Stimulated activated naive CD8-positive, alpha-beta T cell treated with anti-CD3 and anti-CD28 coated beads, Interleukin-15, Interleukin-2, amounts not matched to agents 100 U/mL and 50 U/mL, for 24 hours (primary cell): ENCODE measurements around the gene DIS3L2.

Experiments used
- ATAC-seq: fragments of 150-1000 bp; cut with Tn5 transposase; one replicate; pipeline ENCODE4 v1.10.0; 2021
- DNase-seq: peaks from one replicate; pipeline ENCODE4 v3.0.0; 2021

Gene DIS3L2, protein sequence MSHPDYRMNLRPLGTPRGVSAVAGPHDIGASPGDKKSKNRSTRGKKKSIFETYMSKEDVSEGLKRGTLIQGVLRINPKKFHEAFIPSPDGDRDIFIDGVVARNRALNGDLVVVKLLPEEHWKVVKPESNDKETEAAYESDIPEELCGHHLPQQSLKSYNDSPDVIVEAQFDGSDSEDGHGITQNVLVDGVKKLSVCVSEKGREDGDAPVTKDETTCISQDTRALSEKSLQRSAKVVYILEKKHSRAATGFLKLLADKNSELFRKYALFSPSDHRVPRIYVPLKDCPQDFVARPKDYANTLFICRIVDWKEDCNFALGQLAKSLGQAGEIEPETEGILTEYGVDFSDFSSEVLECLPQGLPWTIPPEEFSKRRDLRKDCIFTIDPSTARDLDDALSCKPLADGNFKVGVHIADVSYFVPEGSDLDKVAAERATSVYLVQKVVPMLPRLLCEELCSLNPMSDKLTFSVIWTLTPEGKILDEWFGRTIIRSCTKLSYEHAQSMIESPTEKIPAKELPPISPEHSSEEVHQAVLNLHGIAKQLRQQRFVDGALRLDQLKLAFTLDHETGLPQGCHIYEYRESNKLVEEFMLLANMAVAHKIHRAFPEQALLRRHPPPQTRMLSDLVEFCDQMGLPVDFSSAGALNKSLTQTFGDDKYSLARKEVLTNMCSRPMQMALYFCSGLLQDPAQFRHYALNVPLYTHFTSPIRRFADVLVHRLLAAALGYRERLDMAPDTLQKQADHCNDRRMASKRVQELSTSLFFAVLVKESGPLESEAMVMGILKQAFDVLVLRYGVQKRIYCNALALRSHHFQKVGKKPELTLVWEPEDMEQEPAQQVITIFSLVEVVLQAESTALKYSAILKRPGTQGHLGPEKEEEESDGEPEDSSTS

DNA sequence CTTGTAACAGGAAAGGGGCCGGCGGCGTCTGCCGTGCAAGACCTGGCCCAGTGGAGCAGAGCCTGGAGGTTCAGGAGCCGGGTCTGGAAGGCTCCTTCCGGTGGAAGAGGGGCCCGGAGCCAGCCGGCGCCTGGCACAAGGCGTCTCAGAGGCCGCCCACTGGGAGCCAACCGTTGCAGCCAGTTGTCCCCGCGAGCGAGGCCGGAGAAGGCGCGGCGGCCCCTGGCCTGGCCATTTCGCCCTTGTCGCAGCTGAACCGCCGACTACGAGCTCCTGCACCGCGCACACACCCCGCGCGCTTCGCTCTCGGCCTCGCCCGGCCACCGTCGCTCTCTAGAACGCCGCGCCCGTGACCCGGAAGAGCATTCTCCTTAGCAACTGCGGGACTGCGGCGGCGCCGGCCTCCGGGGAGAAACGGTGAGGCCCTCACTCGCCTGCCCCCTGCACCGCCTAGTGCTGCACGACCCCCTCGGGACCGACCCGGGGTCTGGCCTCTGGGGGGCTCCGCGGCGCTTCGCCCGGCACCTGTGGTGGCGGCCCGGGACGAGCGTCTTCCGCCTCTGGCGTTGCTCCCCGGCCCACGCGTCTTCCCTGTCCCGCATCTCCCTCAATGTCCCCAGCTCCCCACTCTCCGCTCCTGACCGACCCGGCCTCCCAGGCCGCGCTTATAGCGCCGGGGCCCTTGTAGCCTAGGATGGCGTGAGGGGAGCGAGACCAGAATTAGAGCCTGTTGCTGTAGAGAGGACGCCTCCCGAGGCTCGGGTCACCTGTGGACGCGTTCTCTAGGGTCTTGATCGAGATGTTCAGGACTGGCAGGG, at the start of gene DIS3L2:
TSS of gene DIS3L2 (plus strand) at position 365 of the 818 bp plus-strand sequence. CDS start 53,215 bp downstream, outside the sequence.
- DNase-seq (peak; percentile 83), ATAC-seq (peak; percentile 95)

DNA sequence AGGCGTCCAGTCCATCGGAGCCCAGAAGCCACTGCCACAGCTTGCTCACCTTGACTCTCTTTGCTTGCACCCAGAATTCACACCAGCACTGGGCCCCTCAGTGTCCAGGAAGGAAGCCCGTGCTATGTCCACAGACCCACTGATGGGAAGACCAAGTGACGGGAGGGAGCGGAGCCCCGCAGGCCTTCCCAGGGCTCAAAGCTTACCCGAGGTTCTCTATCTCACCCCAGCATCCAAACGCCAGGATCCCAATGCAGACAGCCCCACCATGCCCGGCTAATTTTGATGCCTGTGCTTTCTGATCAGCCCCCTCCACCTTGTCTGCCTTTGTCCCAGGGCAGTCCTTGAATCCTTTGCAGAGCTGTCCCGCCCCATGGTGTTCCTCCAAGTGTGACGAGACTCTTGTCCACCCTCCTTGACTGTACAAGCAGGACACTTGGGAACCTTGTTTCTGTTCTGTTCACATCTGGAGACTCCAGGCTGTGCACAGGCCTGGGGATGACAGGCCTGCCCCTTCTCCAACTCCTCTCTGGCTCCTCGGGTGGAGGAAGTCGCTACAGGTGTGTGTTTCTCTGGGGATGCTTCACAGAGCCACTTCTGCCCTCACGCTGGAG, 47.3 kb upstream of the DIS3L2 start:
- DNase-seq (no peak), ATAC-seq (no peak)

DNA sequence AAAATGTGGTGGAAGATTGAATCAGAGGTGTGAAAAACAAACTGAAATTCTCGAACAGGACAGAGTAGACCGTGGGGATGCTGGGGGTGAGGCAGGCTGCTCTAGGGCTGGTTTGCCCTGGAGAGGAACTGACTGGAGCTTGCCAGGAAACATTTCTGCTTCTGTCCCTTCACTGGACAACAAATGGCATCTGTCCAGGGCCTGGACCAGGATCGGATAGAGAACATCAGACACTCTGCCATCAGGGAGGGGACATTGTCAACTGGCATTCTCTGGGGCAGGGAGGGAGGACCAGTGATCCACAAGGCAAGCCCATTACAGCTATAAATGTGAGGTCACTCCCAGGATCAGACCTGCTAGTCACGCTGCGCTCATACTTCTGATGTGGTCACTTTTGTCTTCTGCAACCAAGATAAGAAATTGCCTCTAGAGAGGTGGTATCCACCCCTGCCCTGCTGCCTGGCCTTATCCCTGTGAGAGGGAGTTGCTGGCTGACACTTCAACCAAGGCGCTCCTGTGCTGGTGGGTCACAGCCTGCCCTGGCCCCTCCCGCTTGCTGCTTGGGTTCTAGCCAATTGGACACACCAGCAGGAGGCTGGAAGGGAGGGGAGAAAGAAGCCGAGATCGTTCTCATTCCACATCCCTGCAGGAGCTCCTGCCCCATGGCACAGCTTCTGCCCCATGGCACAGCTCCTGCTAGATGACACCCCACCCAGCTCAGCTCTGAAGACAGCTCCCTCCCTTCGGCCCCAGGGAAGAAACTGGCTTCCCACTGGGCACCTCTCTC, 44.0 kb upstream of the DIS3L2 start:
- no peak for ATAC-seq

DNA sequence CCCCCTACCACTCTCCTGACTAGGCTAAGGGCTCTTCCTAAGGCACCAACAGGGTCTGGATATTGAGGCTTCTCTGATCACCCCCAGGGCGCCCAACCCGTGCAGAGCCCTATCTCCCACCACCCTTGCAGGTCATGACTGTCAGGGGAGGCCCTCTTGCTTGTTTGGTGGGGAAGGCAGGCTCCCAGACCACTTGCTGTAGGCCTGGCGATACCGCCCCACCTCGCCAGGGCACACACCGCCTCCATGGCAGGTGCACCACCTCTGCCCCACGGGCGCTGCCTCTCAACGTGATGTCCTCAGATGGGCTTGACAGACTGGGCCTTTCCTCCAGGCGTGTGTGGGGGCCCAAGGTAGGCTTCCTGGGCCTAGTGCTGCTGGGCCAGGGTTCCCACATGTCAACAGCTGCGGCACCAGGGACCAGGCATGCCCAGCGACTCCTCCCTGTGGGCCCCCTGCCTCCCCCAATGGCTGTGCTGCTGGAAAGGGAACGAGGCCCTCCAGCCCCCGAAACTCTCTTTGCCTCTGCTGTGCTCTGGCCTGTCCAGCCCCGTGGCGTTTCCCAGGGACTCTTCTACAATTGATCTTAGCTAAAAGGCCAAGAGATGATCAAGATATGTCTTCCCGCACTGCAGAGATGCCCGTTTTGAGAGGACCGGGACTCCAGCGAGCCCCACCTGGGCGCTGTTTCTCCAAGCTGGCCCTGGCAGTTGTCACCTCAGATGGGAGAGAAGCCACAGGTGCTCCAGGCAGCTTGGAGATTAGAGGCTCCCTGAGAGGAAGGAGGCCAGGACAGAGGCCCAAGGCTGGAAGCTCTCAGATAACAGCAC, 42.8 kb upstream of the DIS3L2 start:
- no peak for ATAC-seq

More for the DNA sequence above, 44.0 kb upstream of the DIS3L2 start:
- no peak for DNase-seq

DNA sequence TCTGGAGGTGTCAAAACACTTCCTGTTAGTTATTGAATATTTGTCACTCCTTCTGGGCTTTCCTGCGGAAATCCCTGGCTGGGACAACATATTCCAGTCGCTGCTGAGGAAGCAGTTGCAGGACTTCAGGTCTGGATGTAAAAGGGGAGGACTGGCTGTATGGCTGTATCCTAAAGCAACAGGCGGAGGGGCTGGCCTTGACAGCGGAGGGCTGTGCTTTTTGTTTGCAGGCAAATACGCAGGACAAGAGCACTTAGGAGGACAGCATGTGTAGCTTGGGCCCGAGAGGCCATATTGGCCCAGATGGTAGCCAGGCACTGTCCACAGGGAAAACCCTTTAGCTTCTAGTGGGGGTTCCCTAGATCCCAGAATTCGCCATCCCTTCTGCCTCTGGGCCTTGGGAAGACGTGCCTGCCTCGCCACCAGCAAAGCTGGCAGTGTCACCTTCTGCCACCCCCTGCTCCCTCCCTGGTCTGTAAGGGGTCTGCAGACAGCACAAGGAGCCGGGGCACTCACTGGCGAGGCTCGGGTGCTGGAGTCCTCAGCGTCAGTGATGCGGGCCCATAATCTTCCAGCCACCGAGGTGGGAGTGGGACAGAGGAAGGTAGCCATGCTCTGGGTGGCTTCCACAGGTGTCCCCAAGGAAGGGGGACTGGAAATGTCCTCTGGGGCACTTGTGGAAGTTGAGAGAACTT, 42.0 kb upstream of the DIS3L2 start:
- no peak for DNase-seq
- no peak for ATAC-seq

More for the DNA sequence above, 42.8 kb upstream of the DIS3L2 start:
- no peak for DNase-seq

DNA sequence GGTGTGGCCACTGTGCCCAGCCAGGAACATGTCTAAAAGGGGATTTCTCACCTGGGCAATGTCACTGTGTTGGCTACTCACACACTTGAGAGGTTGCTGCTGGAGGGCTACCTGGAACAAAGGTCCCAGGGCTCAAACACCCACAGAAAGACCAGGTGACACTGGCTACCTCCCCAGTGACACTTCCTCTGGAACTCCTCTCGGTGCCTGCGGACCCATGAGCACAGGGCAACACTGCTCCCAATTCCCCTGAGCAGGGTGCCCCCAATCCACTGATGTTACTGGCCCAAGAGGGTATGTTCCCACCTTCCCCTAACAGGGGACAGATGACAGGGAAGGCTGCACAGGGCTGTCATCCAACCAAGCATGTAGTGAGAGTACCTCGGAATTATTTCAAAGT, 41.1 kb upstream of the DIS3L2 start:
- DNase-seq (no peak), ATAC-seq (no peak)

DNA sequence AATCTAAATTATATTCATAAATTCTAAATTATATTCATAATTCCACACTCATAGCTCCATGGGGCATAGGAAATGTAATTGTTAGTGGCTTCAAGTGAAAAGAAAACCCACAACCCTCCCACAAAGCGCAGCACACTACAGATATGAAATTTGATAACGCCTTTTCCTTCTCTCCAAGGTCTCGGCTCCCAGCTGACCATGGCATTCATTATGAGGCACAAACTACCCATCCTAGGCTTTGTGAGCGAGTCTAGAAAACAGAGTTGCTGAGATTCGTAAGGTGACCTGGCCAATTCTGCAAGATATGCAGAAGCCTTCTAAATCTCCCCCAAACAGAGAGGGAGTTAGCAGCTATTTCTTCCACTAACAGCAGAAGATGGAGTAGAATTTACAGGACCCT, 40.7 kb upstream of the DIS3L2 start:
- ATAC-seq (no peak), DNase-seq (no peak)

DNA sequence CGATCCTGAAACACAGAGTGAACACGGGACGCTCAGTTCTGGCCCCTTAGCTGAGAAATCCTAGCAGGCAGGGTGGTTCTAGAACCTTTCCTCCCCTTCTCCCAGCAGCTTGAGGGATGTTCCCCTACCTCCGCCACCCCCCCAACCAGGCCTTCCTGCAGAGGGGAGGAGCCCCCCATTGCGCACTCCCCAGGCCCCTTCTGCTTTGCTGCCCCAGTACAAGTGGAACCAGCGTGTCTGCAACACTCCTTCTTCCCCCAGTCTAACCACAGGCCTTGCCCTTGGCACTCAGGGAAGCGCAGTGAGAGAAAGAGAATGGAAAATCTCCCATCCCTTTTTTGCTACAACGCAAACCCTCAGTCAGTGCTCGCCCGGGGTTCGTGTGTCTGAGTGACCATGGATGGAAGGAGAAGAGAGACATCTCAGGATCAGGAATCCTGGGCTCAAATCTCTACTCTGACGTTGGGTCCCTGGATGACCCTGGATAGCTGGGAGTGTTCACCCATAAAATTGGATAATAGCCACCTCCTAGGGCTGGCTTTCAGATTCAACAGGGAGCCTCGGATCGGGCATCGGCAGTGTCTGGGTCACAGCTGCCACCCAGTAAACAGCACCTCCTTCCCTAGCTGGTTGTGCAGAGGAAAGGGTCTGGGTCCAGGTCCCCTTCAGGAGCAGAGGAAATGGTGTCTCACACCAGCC, 39.1 kb upstream of the DIS3L2 start:
- ATAC-seq (no peak), DNase-seq (no peak)

DNA sequence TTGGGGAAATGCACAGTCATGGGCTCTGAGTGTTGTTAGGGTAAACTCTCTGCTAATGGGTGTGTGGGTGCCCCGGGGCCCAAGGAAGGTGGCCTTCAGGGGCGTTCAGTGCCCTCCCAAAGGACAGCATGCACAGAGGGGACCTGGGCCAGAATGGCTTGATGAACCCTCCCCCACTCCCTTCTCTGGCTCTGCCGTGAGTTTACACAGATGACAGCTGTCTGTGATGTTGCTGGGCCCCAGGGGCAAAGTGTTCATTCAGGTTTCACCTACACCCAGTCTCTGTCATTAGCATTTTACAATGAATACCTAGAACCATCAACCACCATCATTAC, 38.5 kb upstream of the DIS3L2 start:
- no peak for ATAC-seq
- DNase-seq: no peak

DNA sequence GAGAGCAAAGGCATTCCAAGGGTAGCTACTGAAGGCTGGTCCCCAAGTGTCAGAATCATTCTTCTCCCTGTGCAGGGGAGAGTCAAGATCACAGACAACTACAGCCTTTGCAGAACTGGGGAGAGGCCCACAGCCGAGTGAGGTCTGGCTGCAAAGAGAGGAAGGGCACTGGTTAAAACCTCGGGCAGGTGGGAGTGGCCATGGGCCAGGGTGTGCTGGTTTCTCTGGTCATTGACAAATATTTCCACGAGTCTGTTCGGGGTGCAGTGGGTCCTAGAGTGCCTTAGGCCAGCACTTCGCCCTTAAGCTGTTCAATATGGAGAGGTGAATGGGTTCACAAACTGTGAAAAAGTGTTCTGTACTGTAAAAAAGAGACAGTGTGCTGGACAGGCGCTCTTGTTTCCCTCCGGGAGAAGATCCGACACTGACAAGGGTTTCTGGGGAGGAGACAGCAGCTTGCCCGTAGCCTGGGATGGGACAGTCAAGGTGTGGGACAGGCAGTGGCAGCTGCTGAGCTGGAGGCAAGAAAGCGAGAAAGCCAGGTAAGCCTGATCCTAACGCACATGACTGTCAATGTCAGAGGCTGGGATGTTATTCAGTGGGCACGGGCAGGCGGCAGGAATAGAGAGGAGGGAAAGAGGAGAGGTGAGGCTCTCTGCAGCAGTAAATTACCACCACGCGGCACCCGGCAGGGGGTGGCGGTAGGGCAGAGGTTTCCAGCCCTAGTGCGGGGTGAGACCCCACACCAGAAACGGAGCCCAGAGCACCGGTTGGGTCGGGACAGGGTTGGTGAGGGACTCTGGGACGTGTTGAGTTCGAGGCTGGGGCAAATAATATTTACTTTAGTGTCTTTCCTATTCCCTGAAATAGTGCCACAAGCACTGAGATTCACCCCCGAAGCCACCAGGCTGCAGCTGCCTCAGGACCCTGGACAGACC, 37.3 kb upstream of the DIS3L2 start:
- DNase-seq: no peak

DNA sequence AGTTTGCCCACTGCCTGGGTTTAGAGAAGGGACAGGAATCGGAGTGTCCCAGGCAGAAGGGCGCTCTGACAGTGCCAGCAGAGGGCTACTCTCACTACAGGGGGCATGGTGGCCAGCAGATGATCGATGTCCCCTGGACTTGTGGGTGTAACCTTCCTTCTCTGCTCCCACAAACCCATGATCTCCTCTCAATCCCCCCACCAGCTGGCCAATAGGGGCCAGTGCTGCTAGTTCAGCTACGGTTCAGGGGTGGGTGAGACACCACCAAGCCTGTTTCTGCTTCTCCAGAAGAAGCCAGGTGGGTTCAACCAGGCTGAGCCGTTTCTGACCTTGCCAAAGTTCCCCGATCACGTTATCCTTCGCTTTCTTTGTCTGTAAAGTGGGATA, 36.6 kb upstream of the DIS3L2 start:
- DNase-seq: no peak
- no peak for ATAC-seq

More for the DNA sequence above, 37.3 kb upstream of the DIS3L2 start:
- ATAC-seq: no peak

DNA sequence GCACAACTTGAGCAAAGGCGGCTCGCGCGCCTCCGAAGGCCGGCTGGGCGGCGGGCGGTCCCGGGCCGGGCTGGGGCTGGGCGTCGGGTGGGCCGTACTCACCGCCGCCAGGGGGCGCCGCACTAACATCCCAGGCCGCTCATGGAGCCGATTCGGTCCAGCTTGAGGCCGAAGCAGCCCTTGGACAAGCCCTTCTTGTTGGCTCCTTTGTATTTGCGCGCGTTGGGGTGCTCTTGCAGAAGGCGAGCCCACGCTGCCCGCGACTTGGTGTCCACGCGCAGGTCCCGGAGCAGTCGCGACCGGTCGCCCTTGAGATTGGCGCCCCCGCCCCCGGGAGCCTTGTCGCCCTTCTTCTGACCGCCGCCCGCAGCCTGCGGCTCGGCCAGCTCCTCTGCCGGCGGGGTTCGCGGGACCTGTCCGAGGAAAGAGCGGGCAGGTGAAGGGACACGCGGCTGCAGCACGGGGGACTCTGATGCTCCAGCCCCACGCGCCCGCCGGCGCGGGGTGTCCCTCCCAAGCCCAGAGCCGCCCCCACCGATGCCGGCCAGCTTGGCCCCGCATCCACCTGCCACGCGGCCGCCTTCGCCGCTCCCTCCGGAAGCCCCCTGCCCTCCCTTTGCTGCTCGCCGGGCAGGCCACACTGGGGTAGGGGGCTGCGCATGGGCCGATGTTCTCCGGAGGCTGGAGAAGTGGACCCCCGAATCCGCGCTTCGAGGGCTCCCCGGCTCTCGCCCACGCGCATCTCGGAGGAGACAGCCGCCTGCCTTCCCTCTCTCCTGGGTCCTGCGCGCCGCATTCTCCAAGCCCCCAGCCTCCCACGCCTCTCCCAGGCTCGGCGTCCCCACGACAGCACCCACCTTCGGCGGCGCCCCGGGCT, 36.0 kb upstream of the DIS3L2 start:
- peak; percentile 86 for DNase-seq
- ATAC-seq: peak; percentile 64

DNA sequence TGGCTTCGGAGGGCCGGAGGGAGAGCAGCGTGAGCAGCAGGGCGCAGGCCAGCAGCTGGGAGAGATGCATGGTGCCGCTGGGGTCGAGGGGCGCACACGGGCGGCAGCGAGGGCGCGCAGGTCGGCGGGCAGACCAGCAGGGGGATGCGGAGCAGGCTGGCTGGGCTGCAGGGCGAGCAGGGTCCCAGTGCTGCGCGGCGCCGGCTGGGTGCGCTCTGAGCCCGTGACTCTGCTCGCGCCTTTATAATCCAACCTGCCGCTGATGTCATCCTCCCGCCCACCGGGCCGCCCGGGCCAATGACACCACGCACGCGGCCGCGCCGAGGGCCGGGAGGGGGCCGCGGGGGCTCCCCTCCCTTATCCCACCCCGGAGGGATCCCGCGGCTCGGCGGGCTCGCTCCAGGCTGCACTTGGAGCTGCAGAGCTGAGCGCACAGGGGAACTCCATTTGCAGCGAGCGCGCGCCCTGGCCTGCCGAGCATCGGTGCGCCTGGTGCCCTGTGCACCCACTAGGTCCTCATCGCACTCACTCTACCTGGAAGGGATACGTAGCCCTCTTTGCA, 35.3 kb upstream of the DIS3L2 start, which contains the start of gene NPPC:
TSS of gene NPPC (minus strand) at position 217 of the 562 bp plus-strand sequence. CDS start at position 70, 147 bp downstream.
- DNase-seq (peak; percentile 82), ATAC-seq (peak; percentile 92)

DNA sequence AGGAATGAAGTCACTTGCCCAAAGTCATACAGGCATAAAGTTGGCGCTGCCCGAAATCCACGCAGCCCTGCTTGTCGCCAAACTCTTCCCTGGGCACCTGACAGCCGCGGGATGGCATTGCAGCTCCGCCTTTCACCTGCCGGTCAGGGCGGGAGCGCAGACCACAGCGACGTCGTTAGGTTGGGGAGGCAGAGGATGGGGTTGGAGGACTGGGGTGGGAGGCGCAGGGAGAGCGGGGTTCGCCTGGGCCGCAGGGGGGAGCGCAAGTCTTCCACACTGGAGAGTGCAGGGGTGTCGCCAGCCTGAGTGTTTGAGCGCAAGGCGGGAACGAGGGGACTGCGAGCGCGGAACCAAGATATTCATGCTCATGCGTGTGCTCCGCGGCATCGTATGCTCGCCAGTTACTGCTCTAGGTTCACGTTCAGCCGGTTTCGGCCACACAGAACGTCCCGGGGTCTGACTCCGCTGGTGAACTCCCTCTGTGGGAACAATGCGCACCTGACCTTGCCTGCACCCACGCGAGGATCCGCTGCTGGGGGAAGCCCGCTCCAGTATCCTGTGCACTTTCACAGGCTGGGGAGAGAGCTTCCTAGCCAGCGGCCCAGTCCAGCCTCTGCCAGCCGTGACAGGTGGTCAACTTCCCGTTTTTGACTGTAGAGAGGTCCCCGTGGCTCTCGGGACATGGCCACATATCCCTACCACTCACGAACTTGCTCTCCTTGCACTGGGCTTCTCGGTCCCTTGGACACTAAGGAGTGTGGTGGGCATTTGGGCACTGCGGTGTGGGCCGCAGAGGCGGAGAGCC, 34.5 kb upstream of the DIS3L2 start:
- peak; percentile 38 for DNase-seq
- peak; percentile 23 for ATAC-seq

DNA sequence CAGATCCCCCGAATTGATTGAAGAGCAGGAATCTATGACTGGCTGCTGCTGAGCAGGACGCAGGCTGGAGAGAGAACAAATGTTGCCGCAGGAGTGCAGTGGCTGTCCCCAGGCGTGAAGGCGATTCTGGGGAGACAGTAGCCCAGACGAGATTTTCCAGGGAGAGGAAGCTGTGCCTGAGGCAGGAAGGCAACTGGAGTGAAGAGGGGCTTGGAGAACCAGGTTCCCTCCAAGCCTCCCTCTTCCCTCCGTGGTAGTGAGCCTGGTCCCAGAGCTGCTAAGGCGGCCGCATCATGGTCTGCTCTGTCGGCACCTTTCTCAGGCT, 34.0 kb upstream of the DIS3L2 start:
- ATAC-seq (no peak), DNase-seq (no peak)

DNA sequence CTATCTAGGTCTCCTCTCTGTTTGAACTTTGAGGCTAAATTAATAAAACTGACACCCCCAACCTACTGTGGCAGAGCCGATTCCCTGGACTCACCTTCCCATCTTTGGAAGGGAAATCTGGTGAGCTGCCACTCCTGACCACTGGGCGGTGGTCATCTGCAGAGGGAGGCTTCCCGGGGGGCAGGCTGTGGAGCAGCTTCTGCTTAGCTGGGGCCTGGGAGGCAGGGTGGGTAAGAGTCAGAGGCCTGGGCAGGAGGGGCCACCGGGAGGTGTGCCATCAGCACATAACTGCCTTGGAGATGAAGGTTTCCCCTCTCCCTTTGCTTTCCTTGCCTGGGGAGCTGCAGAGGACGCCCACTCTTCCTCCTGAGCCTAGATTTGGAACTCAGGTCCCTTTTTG, 33.0 kb upstream of the DIS3L2 start:
- ATAC-seq: no peak
- no peak for DNase-seq
